Measurements from ENCODE around the gene PTPRN2. TPM values are rescaled to one million over a fixed set of nuclear protein-coding genes. Genes with fewer than 3 reads are reported as not detected.

Gene PTPRN2
- total and polyA plus RNA-seq, 2 of the 8 experiments (the other 6 are each of a cell fraction or from before 2014, with no cell fraction given): 2.6 to 4.5 TPM

- Histone ChIP-seq H3K23me2 (ENCODE audit: low read depth, low read length) (no peaks in the 10 kb centered on the region), H2BK15ac (ENCODE audit: low read length) (no peak overlapping the region), H3K4me3 (ENCODE audit: extremely low read depth in 1 of 4, insufficient read depth in 2 of 4, low read depth in 3 of 4, low read length in 4 of 4) (no peak overlapping the region), H3K36me3 (ENCODE audit: control insufficient read depth in 2 of 4, insufficient read depth in 4 of 4, low read length in 3 of 4) (no peaks in the 10 kb centered on the region), H3K56ac (replicated peaks; ENCODE audit: insufficient read length, low read depth, low read length) (no peak overlapping the region), H4K20me1 (replicated peaks in 1 of 2; ENCODE audit: control insufficient read depth in 1 of 2, insufficient read depth in 2 of 2, low read length in 2 of 2) (no peaks in the 10 kb centered on the region), H2BK12ac (ENCODE audit: low read depth, low read length) (no peak overlapping the region), H2AFZ (ENCODE audit: low read length) (no peak overlapping the region), H3K4ac (replicated peaks; ENCODE audit: insufficient read length, low read depth, low read length) (no peak overlapping the region), H3K79me2 (ENCODE audit: control insufficient read depth in 1 of 2, insufficient read depth in 2 of 2, low read length in 2 of 2) (no peaks in the 10 kb centered on the region), H3K18ac (ENCODE audit: extremely low read depth, low read length) (no peak overlapping the region), H3K27ac (ENCODE audit: low read depth, low read length) (no peak overlapping the region), H3K9ac (replicated peaks in 1 of 4; ENCODE audit: extremely low read depth in 1 of 4, low read depth in 3 of 4, low read length in 3 of 4) (no peak overlapping the region), H3K27me3 (replicated peaks in 1 of 4; ENCODE audit: control insufficient read depth in 3 of 4, extremely low read depth in 1 of 4, insufficient read depth in 3 of 4, low read length in 3 of 4) (no peaks in the 10 kb centered on the region), H2BK20ac (ENCODE audit: low read length) (no peak overlapping the region), H4K8ac (ENCODE audit: extremely low read depth, insufficient read depth, low read length) (no peak overlapping the region), H3K14ac (ENCODE audit: insufficient read length) (no peak overlapping the region), H3K4me2 (ENCODE audit: insufficient read depth in 1 of 2, low read depth in 2 of 2, low read length in 2 of 2) (no peak overlapping the region), H2AK5ac (ENCODE audit: low read depth, low read length) (no peak overlapping the region), H2BK120ac (replicated peaks; ENCODE audit: low read depth, low read length) (no peak overlapping the region), H4K5ac (ENCODE audit: insufficient read length, low read depth, low read length) (no peak overlapping the region), H4K91ac (replicated peaks; ENCODE audit: insufficient read length, low read length) (no peak overlapping the region), H3K23ac (ENCODE audit: insufficient read length) (no peak overlapping the region), H3K4me1 (replicated peaks in 1 of 4; ENCODE audit: control insufficient read depth in 3 of 4, insufficient read depth in 4 of 4, low read length in 3 of 4) (peaks cover 0 to 13% (median 6%) of the 10 kb centered on the region in 4 experiments; a peak in 6 of 7 replicates), H3K79me1 (ENCODE audit: low read depth, low read length) (no peaks in the 10 kb centered on the region), H3K9me3 (ENCODE audit: insufficient read depth in 2 of 2, low read depth in 1 of 2, low read length in 1 of 2) (peaks cover 2 to 16% of the 10 kb centered on the region in 2 experiments; a peak in 3 of 4 replicates), H2BK5ac (ENCODE audit: low read depth, low read length) (no peak overlapping the region)
- WGBS, 2 experiments (ENCODE audit: extremely low coverage in 1 of 2, insufficient coverage in 1 of 2, insufficient read length in 1 of 2, insufficient replicate concordance in 2 of 2, low coverage in 1 of 2, low lambda C conversion rate in 2 of 2, missing lambda C conversion rate in 1 of 2): 94% methylated on average over 5 of the region's 5 CpGs; no CpG with 5 or more reads in 1 of the 2 experiments
- ChIA-PET CTCF (ENCODE audit: partially characterized antibody) (no interaction called here), POLR2A (ENCODE audit: partially characterized antibody) (no interaction called here)
- FAIRE-seq (no peak), DNase-seq (ENCODE audit: low read depth in 1 of 2, low spot score in 2 of 2) (no peak)
- TF ChIP-seq EP300 (IDR thresholded peaks at IDR 0.05; ENCODE audit: borderline replicate concordance in 1 of 2, low read depth in 2 of 2, low read length in 2 of 2): no peak
- TF ChIP-seq JUND (IDR thresholded peaks at IDR 0.05; ENCODE audit: low read length): peak; percentile 43; the same call in 1 of the 2 replicates
Observed at GRCh38 chr7:157932498-157933218, 655.0 kb downstream of the PTPRN2 start.

Data from H1 (cell line).